HEK293 (cell line): ENCODE data around the gene CAMK2B.
A peak's percentile ranks its signal among the peaks of the same experiment; 100 is the strongest.

Experiments used
- CTCF ChIA-PET: fragments of 350-600 bp; formaldehyde crosslinking; extraction: SDS; loops from one replicate; lab custom pipeline; 2021; ENCODE audit warnings: antibody characterized with exemption; lab: Yijun Ruan, JAX
- POLR2A ChIA-PET: fragments of 300-600 bp; formaldehyde crosslinking; extraction: SDS; loops from one replicate; lab custom pipeline; 2020; ENCODE audit warnings: antibody characterized with exemption, inconsistent platforms; lab: Yijun Ruan, JAX
- H3K27ac ChIP-seq: fragments of 200-500 bp; sonication (Bioruptor generic); 2 replicates; pipeline ENCODE4 v1.5.1; 2014; ENCODE audit warnings: low read depth, low read length, control low read depth, inconsistent platforms; ENCODE audit errors: extremely low read depth
- H3K36me3 ChIP-seq, 2 experiments: fragments of 200-500 bp in 1 of 2; sonication (Bioruptor generic) in 1 of 2; 1 replicate in 1 of 2; 2 replicates in 1 of 2; pipeline ENCODE4 v1.5.1; 2014 to 2017; ENCODE audit warnings: inconsistent platforms in 2 of 2, low read length in 2 of 2; ENCODE audit not compliant: control insufficient read depth in 2 of 2, insufficient read depth in 1 of 2
- H3K4me1 ChIP-seq: fragments of 200-500 bp; sonication (Bioruptor generic); 2 replicates; pipeline ENCODE4 v1.5.1; 2014; ENCODE audit warnings: mild to moderate bottlenecking, low read length, inconsistent platforms; ENCODE audit not compliant: control insufficient read depth, insufficient read depth
- H3K4me3 ChIP-seq: 2 replicates; pipeline ENCODE4 v1.5.1; 2011; ENCODE audit warnings: low read depth, mild to moderate bottlenecking, control low read depth, low read length, moderate library complexity
- H3K9me3 ChIP-seq: fragments of 200-500 bp; sonication (Bioruptor generic); 2 replicates; pipeline ENCODE4 v1.5.1; 2014; ENCODE audit warnings: low read depth, low read length, inconsistent platforms; ENCODE audit not compliant: control insufficient read depth, insufficient read depth
- GLIS1 ChIP-seq: fragments of 450-650 bp; formaldehyde crosslinking; IDR thresholded peaks from 2 replicates; pipeline ENCODE4 v1.5.1; 2016; ENCODE audit warnings: missing biosample characterization, missing genetic modification characterization
- OVOL3 ChIP-seq: fragments of 450-650 bp; formaldehyde crosslinking; IDR thresholded peaks from 2 replicates; pipeline ENCODE4 v1.5.1; 2016; ENCODE audit warnings: missing biosample characterization, missing genetic modification characterization
- PRDM6 ChIP-seq: fragments of 450-650 bp; formaldehyde crosslinking; IDR thresholded peaks from 2 replicates; pipeline ENCODE4 v1.5.1; 2017; ENCODE audit warnings: missing biosample characterization, missing genetic modification characterization
- SETDB1 ChIP-seq: IDR thresholded peaks from one replicate; pipeline ENCODE4 v1.6.1; 2017; ENCODE audit warnings: mild to moderate bottlenecking, low read length, moderate library complexity, mixed read lengths; ENCODE audit not compliant: insufficient read length
- SP2 ChIP-seq: fragments of 450-650 bp; formaldehyde crosslinking; IDR thresholded peaks from 2 replicates; pipeline ENCODE4 v1.5.1; 2016; ENCODE audit warnings: missing biosample characterization, missing genetic modification characterization
- ZBTB6 ChIP-seq: fragments of 450-650 bp; formaldehyde crosslinking; IDR thresholded peaks from 2 replicates; pipeline ENCODE4 v1.5.1; 2017; ENCODE audit warnings: missing biosample characterization, missing genetic modification characterization
- ZFP3 ChIP-seq: fragments of 450-650 bp; formaldehyde crosslinking; IDR thresholded peaks from 2 replicates; pipeline ENCODE4 v1.5.1; 2016; ENCODE audit warnings: low read depth, missing biosample characterization, missing genetic modification characterization
- ZIC2 ChIP-seq: fragments of 450-650 bp; formaldehyde crosslinking; IDR thresholded peaks from 2 replicates; pipeline ENCODE4 v1.5.1; 2016; ENCODE audit warnings: missing biosample characterization, missing genetic modification characterization
- ZNF202 ChIP-seq: fragments of 450-650 bp; formaldehyde crosslinking; IDR thresholded peaks from 2 replicates; pipeline ENCODE4 v1.5.1; 2016; ENCODE audit warnings: missing biosample characterization, missing genetic modification characterization, borderline replicate concordance
- ZNF214 ChIP-seq: fragments of 450-650 bp; formaldehyde crosslinking; IDR thresholded peaks from 2 replicates; pipeline ENCODE4 v1.5.1; 2017; ENCODE audit warnings: missing biosample characterization, mild to moderate bottlenecking, missing genetic modification characterization, borderline replicate concordance
- ZNF239 ChIP-seq: fragments of 450-650 bp; formaldehyde crosslinking; IDR thresholded peaks from 2 replicates; pipeline ENCODE4 v1.5.1; 2016; ENCODE audit warnings: missing biosample characterization, missing genetic modification characterization
- ZNF24 ChIP-seq: fragments of 450-650 bp; formaldehyde crosslinking; IDR thresholded peaks from 2 replicates; pipeline ENCODE4 v1.5.1; 2016; ENCODE audit warnings: missing biosample characterization, missing genetic modification characterization
- ZNF248 ChIP-seq: fragments of 450-650 bp; formaldehyde crosslinking; IDR thresholded peaks from 2 replicates; pipeline ENCODE4 v1.5.1; 2017; ENCODE audit warnings: missing biosample characterization, missing genetic modification characterization
- ZNF398 ChIP-seq: fragments of 450-650 bp; formaldehyde crosslinking; IDR thresholded peaks from 2 replicates; pipeline ENCODE4 v1.5.1; 2017; ENCODE audit warnings: missing biosample characterization, missing genetic modification characterization
- ZNF426 ChIP-seq: fragments of 450-650 bp; formaldehyde crosslinking; IDR thresholded peaks from 2 replicates; pipeline ENCODE4 v1.5.1; 2017; ENCODE audit warnings: missing biosample characterization, missing genetic modification characterization, mild to moderate bottlenecking, inconsistent platforms, moderate library complexity
- ZNF558 ChIP-seq: fragments of 450-650 bp; formaldehyde crosslinking; IDR thresholded peaks from 2 replicates; pipeline ENCODE4 v1.5.1; 2016; ENCODE audit warnings: missing biosample characterization, missing genetic modification characterization
- ZNF629 ChIP-seq: fragments of 450-650 bp; formaldehyde crosslinking; IDR thresholded peaks from 2 replicates; pipeline ENCODE4 v1.5.1; 2017; ENCODE audit warnings: missing biosample characterization, missing genetic modification characterization
- ZNF654 ChIP-seq: fragments of 450-650 bp; formaldehyde crosslinking; IDR thresholded peaks from 2 replicates; pipeline ENCODE4 v1.5.1; 2016; ENCODE audit warnings: low read depth, missing biosample characterization, missing genetic modification characterization
- ZNF660 ChIP-seq: fragments of 450-650 bp; IDR thresholded peaks from 2 replicates; pipeline ENCODE4 v1.5.1; 2018; ENCODE audit warnings: missing biosample characterization, mild to moderate bottlenecking, missing genetic modification characterization
- ZNF664 ChIP-seq: fragments of 450-650 bp; formaldehyde crosslinking; IDR thresholded peaks from 2 replicates; pipeline ENCODE4 v1.5.1; 2016; ENCODE audit warnings: missing biosample characterization, missing genetic modification characterization
- ZNF747 ChIP-seq: fragments of 450-650 bp; formaldehyde crosslinking; IDR thresholded peaks from 2 replicates; pipeline ENCODE4 v1.5.1; 2016; ENCODE audit warnings: missing biosample characterization, missing genetic modification characterization
- TF ChIP-seq, protein P1 (sequence below): fragments of 450-650 bp; formaldehyde crosslinking; IDR thresholded peaks from 2 replicates; pipeline ENCODE4 v1.5.1; 2017; ENCODE audit warnings: missing biosample characterization, missing genetic modification characterization
- TF ChIP-seq, protein P2 (sequence below): fragments of 450-650 bp; formaldehyde crosslinking; IDR thresholded peaks from 2 replicates; pipeline ENCODE4 v1.5.1; 2016; ENCODE audit warnings: missing biosample characterization, missing genetic modification characterization

CAMK2B gene

GRCh38 chr7:44276571-44277221 lies 48.7 kb downstream of the CAMK2B start:
- no peak for TF ChIP-seq ZNF660 (tag by site-specific recombination)
- peak; percentile 14; the same call in 1 of the 2 replicates for TF ChIP-seq GLIS1 (tag by site-specific recombination)
- TF ChIP-seq, all 188 proteins: peak for 1
- Histone ChIP-seq H3K4me1 (no peaks in the 10 kb centered on the region), H3K4me3 (no peak overlapping the region), H3K36me3 (no peaks in the 10 kb centered on the region), H3K27ac (no peak overlapping the region), H3K9me3 (no peaks in the 10 kb centered on the region)
- POLR2A ChIA-PET = no interaction called here
- CTCF ChIA-PET = no interaction called here

- Histone ChIP-seq H3K27ac (no peak overlapping the region), H3K36me3 (no peaks in the 10 kb centered on the region), H3K9me3 (no peaks in the 10 kb centered on the region), H3K4me3 (no peak overlapping the region), H3K4me1 (no peaks in the 10 kb centered on the region)
- ChIA-PET CTCF (no interaction called here), POLR2A (no interaction called here)
- TF ChIP-seq SETDB1 = no peak
- no peak for TF ChIP-seq ZNF558 (tag by site-specific recombination)
- TF ChIP-seq ZNF248 = no peak
- peak; percentile 27; the same call in 1 of the 2 replicates for TF ChIP-seq SP2 (tag by site-specific recombination)
- peak; percentile 99 for TF ChIP-seq GLIS1 (tag by site-specific recombination)
- TF ChIP-seq ZNF202 = no peak
- no peak for TF ChIP-seq ZNF214 (tag by site-specific recombination)
- no peak for TF ChIP-seq ZNF24
- no peak for TF ChIP-seq ZNF664 (tag by site-specific recombination)
- TF ChIP-seq PRDM6 = no peak
- no peak for TF ChIP-seq ZFP3 (tag by site-specific recombination)
- TF ChIP-seq ZNF747 (tag by site-specific recombination) = no peak
- no peak for TF ChIP-seq ZBTB6
- peak; percentile 16; the same call in 1 of the 2 replicates for TF ChIP-seq ZNF398
- TF ChIP-seq ZNF426 (tag by site-specific recombination) = no peak
- TF ChIP-seq, protein P1, sequence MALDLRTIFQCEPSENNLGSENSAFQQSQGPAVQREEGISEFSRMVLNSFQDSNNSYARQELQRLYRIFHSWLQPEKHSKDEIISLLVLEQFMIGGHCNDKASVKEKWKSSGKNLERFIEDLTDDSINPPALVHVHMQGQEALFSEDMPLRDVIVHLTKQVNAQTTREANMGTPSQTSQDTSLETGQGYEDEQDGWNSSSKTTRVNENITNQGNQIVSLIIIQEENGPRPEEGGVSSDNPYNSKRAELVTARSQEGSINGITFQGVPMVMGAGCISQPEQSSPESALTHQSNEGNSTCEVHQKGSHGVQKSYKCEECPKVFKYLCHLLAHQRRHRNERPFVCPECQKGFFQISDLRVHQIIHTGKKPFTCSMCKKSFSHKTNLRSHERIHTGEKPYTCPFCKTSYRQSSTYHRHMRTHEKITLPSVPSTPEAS = no peak
- no peak for TF ChIP-seq ZNF654 (tag by site-specific recombination)
- TF ChIP-seq ZNF239 (tag by site-specific recombination) = no peak
- TF ChIP-seq ZIC2 (tag by site-specific recombination) = peak; percentile 98
- TF ChIP-seq, protein P2, sequence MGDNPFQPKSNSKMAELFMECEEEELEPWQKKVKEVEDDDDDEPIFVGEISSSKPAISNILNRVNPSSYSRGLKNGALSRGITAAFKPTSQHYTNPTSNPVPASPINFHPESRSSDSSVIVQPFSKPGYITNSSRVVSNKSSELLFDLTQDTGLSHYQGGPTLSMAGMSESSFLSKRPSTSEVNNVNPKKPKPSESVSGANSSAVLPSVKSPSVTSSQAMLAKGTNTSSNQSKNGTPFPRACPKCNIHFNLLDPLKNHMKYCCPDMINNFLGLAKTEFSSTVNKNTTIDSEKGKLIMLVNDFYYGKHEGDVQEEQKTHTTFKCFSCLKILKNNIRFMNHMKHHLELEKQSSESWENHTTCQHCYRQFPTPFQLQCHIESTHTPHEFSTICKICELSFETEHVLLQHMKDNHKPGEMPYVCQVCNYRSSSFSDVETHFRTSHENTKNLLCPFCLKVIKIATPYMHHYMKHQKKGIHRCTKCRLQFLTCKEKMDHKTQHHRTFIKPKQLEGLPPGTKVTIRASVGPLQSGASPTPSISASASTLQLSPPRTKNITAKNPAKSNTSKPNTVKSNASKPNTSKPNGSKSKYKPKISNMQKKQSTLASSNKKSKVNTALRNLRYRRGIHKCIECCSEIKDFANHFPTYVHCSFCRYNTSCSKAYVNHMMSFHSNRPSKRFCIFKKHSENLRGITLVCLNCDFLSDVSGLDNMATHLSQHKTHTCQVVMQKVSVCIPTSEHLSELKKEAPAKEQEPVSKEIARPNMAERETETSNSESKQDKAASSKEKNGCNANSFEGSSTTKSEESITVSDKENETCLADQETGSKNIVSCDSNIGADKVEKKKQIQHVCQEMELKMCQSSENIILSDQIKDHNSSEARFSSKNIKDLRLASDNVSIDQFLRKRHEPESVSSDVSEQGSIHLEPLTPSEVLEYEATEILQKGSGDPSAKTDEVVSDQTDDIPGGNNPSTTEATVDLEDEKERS (tag by site-specific recombination) = no peak
- TF ChIP-seq ZNF629 (tag by site-specific recombination) = no peak
- no peak for TF ChIP-seq OVOL3
Observed at GRCh38 chr7:44275957-44276570, 49.3 kb downstream of the CAMK2B start.
